ENCODE data around the gene SYNPR.

GRCh38 chr3:63655519-63655918 is 377.4 kb downstream of the SYNPR start:
- no peak for TF ChIP-seq CTCF (conservative IDR thresholded peaks at IDR 0.05 in 1 of 2, IDR thresholded peaks at IDR 0.05 in 1 of 2; ENCODE audit: extremely low read depth in 1 of 2, insufficient read depth in 1 of 2, low read depth in 1 of 2, low read length in 2 of 2)
- no peak for TF ChIP-seq EZH2 (IDR thresholded peaks at IDR 0.05; ENCODE audit: borderline replicate concordance, low read length)

All from mammary epithelial cell (primary cell).